Hepatocyte (in vitro differentiated cells): ENCODE measurements around the gene HRH1. TPM values are rescaled to one million over a fixed set of nuclear protein-coding genes. Genes with fewer than 3 reads are reported as not detected.
"Not testable (repeated sequence)": the region's sequence is repeated elsewhere in the genome, so short reads cannot be mapped to it uniquely, and the experiment has no call there.

Source experiments
- DNase-seq: peaks from one replicate; pipeline ENCODE4 v3.0.0-alpha.2; 2016; ENCODE audit warnings: low spot score
- H2AFZ ChIP-seq: fragments of 200-600 bp; sonication (generic); 2 replicates; pipeline ENCODE4 v1.6.0; 2016; ENCODE audit warnings: antibody characterized with exemption, mild to moderate bottlenecking
- H3K27ac ChIP-seq: fragments of 200-600 bp; sonication (generic); 2 replicates; pipeline ENCODE4 v1.5.1; 2016; ENCODE audit warnings: mild to moderate bottlenecking
- H3K27me3 ChIP-seq: fragments of 200-600 bp; sonication (generic); 2 replicates; pipeline ENCODE4 v1.6.1; 2016
- H3K36me3 ChIP-seq: fragments of 200-600 bp; sonication (generic); replicated peaks from 2 replicates; pipeline ENCODE4 v1.5.1; 2016; ENCODE audit warnings: low read depth; ENCODE audit not compliant: insufficient read depth
- H3K4me1 ChIP-seq: fragments of 200-600 bp; sonication (generic); 2 replicates; pipeline ENCODE4 v1.5.1; 2016; ENCODE audit warnings: mild to moderate bottlenecking, moderate library complexity; ENCODE audit not compliant: insufficient read depth
- H3K4me2 ChIP-seq: fragments of 200-600 bp; sonication (generic); 2 replicates; pipeline ENCODE4 v1.6.0; 2016
- H3K4me3 ChIP-seq: fragments of 200-600 bp; sonication (generic); 2 replicates; pipeline ENCODE4 v1.5.1; 2016; ENCODE audit warnings: mild to moderate bottlenecking
- H3K79me2 ChIP-seq: fragments of 200-600 bp; sonication (generic); 2 replicates; pipeline ENCODE4 v1.6.0; 2017; ENCODE audit warnings: mild to moderate bottlenecking
- H3K9me2 ChIP-seq: fragments of 200-600 bp; sonication (generic); replicated peaks from 2 replicates; pipeline ENCODE4 v1.6.0; 2017; ENCODE audit warnings: mild to moderate bottlenecking; ENCODE audit not compliant: insufficient read depth
- H3K9me3 ChIP-seq: fragments of 200-600 bp; sonication (generic); 2 replicates; pipeline ENCODE4 v1.5.1; 2016; ENCODE audit warnings: low read depth, mild to moderate bottlenecking
- H4K20me1 ChIP-seq: fragments of 200-600 bp; sonication (generic); 2 replicates; pipeline ENCODE4 v1.6.0; 2016; ENCODE audit warnings: mild to moderate bottlenecking; ENCODE audit not compliant: insufficient read depth, poor library complexity, severe bottlenecking
- EZH2 ChIP-seq: fragments of 200-600 bp; sonication (generic); IDR thresholded peaks from 2 replicates; pipeline ENCODE4 v1.6.1; 2016; ENCODE audit warnings: antibody characterized with exemption, mild to moderate bottlenecking, borderline replicate concordance
- EZH2phosphoT487 ChIP-seq: fragments of 200-600 bp; sonication (generic); IDR thresholded peaks from one replicate; pipeline ENCODE4 v1.6.1; 2018; ENCODE audit warnings: antibody characterized with exemption, mild to moderate bottlenecking, low read depth, moderate library complexity; ENCODE audit not compliant: unreplicated experiment, severe bottlenecking
- WGBS: methylation state at CpG from one replicate; pipeline ENCODE4 v1.1.6; 2016; ENCODE audit warnings: low lambda C conversion rate; ENCODE audit errors: missing lambda C conversion rate; 5-methylcytosine and 5-hydroxymethylcytosine counted together
- polyA plus RNA-seq: library from polyadenylated mRNA; unstranded; fragments of >200 nt; fragmentation: Nextera tagmentation; extraction: Ambion mirVana; gene quantifications from 2 replicates; pipeline ENCODE4 v1.2.1, GENCODE V29; 2016
- total RNA-seq: library from RNA; depleted of rRNA; stranded (reverse); fragments of >200 nt; gene quantifications from 2 replicates; pipeline ENCODE4 v1.2.3, GENCODE V29; 2014
- TF ChIP-seq, protein P1 (sequence below): fragments of 200-600 bp; sonication (generic); IDR thresholded peaks from 2 replicates; pipeline ENCODE4 v1.5.1; 2016; ENCODE audit warnings: antibody characterized with exemption, mild to moderate bottlenecking; ENCODE audit not compliant: poor library complexity

Gene HRH1
- total and polyA plus RNA-seq, 2 experiments from 2014 or later: 3.3 to 5.1 TPM

DNA sequence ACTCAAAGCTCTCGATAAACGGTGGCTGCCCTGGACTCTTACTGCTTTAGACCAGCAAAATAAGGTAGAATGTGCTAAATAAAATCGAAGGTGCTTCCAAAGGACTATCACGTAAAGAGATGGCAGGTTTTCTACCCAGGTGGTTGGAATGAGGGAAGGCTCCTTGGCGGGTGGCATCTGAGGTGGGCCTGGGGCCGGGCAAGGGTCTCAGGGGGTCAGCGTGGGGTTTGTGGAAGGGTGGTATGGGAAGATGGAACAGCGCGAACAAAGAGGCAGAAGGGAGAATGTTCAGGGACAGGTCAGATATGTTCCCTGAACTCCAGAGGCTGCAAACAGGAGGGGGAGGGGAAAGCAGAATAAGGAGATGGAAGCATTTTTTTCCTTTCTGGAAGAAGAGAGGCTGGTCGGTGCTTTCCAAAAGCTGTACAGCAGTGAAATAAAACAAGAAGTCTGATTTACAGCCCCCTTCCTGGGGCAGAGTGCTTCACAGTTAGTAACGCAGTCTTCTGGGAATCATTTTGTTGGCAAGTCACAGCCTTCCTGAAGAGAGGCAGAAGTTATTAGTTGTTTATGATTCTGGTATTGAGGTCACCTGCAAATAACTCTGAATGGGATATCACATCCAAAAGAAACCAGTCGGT, 59.6 kb downstream of the HRH1 start:
- Histone ChIP-seq H3K27ac (no peak overlapping the region), H3K4me1 (no peaks in the 10 kb centered on the region), H3K27me3 (no peaks in the 10 kb centered on the region), H3K4me2 (no peak overlapping the region), H2AFZ (no peak overlapping the region), H3K4me3 (no peak overlapping the region), H3K9me2 (no peaks in the 10 kb centered on the region), H3K9me3 (no peaks in the 10 kb centered on the region), H3K79me2 (no peaks in the 10 kb centered on the region), H3K36me3 (no peaks in the 10 kb centered on the region), H4K20me1 (no peaks in the 10 kb centered on the region)
- TF ChIP-seq EZH2 (no peak), EZH2phosphoT487 (no peak)
- TF ChIP-seq, protein P1, sequence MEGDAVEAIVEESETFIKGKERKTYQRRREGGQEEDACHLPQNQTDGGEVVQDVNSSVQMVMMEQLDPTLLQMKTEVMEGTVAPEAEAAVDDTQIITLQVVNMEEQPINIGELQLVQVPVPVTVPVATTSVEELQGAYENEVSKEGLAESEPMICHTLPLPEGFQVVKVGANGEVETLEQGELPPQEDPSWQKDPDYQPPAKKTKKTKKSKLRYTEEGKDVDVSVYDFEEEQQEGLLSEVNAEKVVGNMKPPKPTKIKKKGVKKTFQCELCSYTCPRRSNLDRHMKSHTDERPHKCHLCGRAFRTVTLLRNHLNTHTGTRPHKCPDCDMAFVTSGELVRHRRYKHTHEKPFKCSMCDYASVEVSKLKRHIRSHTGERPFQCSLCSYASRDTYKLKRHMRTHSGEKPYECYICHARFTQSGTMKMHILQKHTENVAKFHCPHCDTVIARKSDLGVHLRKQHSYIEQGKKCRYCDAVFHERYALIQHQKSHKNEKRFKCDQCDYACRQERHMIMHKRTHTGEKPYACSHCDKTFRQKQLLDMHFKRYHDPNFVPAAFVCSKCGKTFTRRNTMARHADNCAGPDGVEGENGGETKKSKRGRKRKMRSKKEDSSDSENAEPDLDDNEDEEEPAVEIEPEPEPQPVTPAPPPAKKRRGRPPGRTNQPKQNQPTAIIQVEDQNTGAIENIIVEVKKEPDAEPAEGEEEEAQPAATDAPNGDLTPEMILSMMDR: no peak
- DNase-seq: no peak
- 91% methylated on average over 12 of the region's 12 CpGs for WGBS

DNA sequence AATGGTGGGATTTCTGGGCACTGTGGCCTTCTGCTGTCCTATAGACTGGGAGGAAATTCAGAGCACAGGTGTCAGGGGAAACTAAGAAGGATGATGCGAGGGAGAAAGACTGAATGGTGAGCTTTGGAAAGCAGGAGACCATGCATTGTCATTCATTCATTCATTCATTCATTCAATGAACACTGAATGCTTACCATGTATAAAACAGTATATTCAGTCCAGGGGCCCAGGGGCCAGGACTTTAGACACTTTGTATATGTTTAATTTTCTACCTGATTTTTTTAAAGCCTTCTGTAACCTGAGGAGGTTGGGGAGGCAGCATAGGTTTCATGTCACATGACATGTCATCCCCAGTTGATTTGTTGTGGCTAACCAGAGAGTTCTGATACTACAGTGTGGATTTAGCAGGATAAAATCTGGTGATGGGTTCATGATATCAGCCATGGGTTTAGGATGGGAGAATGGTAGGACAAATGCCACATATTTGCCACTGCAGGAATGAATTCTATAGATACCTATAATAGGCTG, 60.2 kb downstream of the HRH1 start:
- Histone ChIP-seq H3K9me2 (no peaks in the 10 kb centered on the region), H3K4me2 (no peak overlapping the region), H3K9me3 (no peaks in the 10 kb centered on the region), H4K20me1 (no peaks in the 10 kb centered on the region), H3K79me2 (no peaks in the 10 kb centered on the region), H3K27me3 (no peaks in the 10 kb centered on the region), H2AFZ (no peak overlapping the region), H3K27ac (no peak overlapping the region), H3K36me3 (no peaks in the 10 kb centered on the region), H3K4me1 (no peaks in the 10 kb centered on the region), H3K4me3 (no peak overlapping the region)
- 96% methylated on average over 1 of the region's 1 CpG for WGBS
- no peak for DNase-seq
- TF ChIP-seq EZH2: no peak
- TF ChIP-seq EZH2phosphoT487: no peak

DNA sequence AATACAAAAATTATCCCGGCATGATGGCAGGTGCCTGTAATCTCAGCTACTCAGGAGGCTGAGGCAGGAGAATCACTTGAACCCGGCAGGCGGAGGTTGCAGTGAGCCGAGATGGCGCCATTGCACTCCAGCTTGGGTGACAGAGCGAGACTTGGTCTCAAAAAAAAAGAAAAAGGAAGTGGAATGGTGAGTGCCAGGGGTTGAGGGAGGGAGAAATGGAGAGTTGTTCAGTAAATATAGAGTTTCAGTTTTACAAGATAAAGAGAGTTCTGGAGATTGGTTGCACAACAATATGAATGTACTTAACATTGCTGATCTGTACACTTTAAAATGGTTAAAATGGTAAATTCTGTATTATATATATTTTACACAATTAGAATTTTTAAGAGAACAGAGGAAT, 63.1 kb downstream of the HRH1 start:
- H3K4me2 ChIP-seq, H3K27ac ChIP-seq, DNase-seq, H3K4me1 ChIP-seq, H3K9me3 ChIP-seq, H3K4me3 ChIP-seq, H4K20me1 ChIP-seq, H3K9me2 ChIP-seq, H3K79me2 ChIP-seq, H3K27me3 ChIP-seq, H3K36me3 ChIP-seq, H2AFZ ChIP-seq: not testable (repeated sequence)
- WGBS: 96% methylated on average over 6 of the region's 6 CpGs

DNA sequence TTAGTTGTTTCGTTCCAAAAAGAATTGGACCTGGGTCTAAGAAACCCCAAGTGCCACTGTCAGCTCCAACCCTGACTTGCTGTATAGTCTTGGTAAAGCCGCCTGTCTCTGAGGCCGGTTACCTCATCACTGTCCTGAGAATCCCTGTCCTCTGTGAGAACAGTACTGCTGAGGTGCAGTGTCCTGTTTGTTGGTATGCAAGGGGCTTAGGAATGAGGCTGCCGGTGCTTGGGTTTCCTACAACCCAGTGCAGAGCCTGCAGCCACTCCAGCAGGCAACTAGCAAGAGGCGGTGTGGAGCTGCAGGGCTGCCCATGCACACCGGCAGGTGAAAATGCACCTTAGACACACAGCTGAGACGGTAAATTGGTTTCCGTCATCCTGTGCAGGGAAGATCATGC, 65.9 kb downstream of the HRH1 start:
- H3K79me2 ChIP-seq: no peaks in the 10 kb centered on the region
- no peak for TF ChIP-seq EZH2phosphoT487
- no peak for TF ChIP-seq EZH2
- TF ChIP-seq, protein P1: no peak
- H3K27me3 ChIP-seq: no peaks in the 10 kb centered on the region

More for the DNA sequence above, 65.9 kb downstream of the HRH1 start:
- no peaks in the 10 kb centered on the region for H3K4me1 ChIP-seq
- H3K9me2 ChIP-seq: no peaks in the 10 kb centered on the region
- no peak overlapping the region for H3K4me3 ChIP-seq
- H3K36me3 ChIP-seq: no peaks in the 10 kb centered on the region
- H4K20me1 ChIP-seq: no peaks in the 10 kb centered on the region
- WGBS: 84% methylated on average over 8 of the region's 8 CpGs
- H3K9me3 ChIP-seq: no peaks in the 10 kb centered on the region
- H2AFZ ChIP-seq: no peak overlapping the region
- no peak for DNase-seq
- H3K4me2 ChIP-seq: no peak overlapping the region
- H3K27ac ChIP-seq: no peak overlapping the region
